ENCODE results near the gene GRK6.

The GRK6 gene

GRCh38 chr5:177427211-177427822 is 841 bp downstream of the GRK6 start:
- DNase-seq = no peak

- no peak for DNase-seq
Observed at GRCh38 chr5:177427919-177428573, 1.6 kb downstream of the GRK6 start.

GRCh38 chr5:177428574-177429217 is 2.2 kb downstream of the GRK6 start:
- DNase-seq = no peak

- no peak for DNase-seq
Observed at GRCh38 chr5:177429248-177430040, 3.0 kb downstream of the GRK6 start.

- no peak for DNase-seq
Observed at GRCh38 chr5:177430140-177430951, 3.9 kb downstream of the GRK6 start.

GRCh38 chr5:177430972-177431316 is 4.5 kb downstream of the GRK6 start:
- no peak for DNase-seq

- DNase-seq = no peak
Observed at GRCh38 chr5:177431317-177432142, 5.1 kb downstream of the GRK6 start.

- no peak for DNase-seq
Observed at GRCh38 chr5:177432143-177432838, 5.8 kb downstream of the GRK6 start.

GRCh38 chr5:177432839-177433657 is 6.6 kb downstream of the GRK6 start:
- no peak for DNase-seq

- DNase-seq = no peak
Observed at GRCh38 chr5:177433658-177434217, 7.3 kb downstream of the GRK6 start.

- no peak for DNase-seq
Observed at GRCh38 chr5:177434437-177434836, 8.0 kb downstream of the GRK6 start.

- no peak for DNase-seq
Observed at GRCh38 chr5:177434942-177435738, 8.7 kb downstream of the GRK6 start.

- DNase-seq = no peak
Observed at GRCh38 chr5:177435847-177436536, 9.5 kb downstream of the GRK6 start.

- no peak for DNase-seq
Observed at GRCh38 chr5:177437623-177438022, 11.1 kb downstream of the GRK6 start.

GRCh38 chr5:177438468-177438867 is 12.0 kb downstream of the GRK6 start:
- no peak for DNase-seq

GRCh38 chr5:177439518-177440053 is 13.1 kb downstream of the GRK6 start:
- DNase-seq = no peak

- DNase-seq = no peak
Observed at GRCh38 chr5:177440211-177440989, 13.9 kb downstream of the GRK6 start.
